Right lobe of liver (tissue), 6 donors: ENCODE data around the gene PAK4. TPM values are rescaled to one million over a fixed set of nuclear protein-coding genes. Genes with fewer than 3 reads are reported as not detected.
"Not testable (repeated sequence)": the region's sequence is repeated elsewhere in the genome, so short reads cannot be mapped to it uniquely, and the experiment has no call there.

Source experiments
- ATAC-seq, 4 donors: fragments of 200-7000 bp; cut with Tn5 transposase; one replicate each; pipeline ENCODE4 v1.9.1; 2020; ENCODE audit warnings: mild to moderate bottlenecking in 4 of 4, moderate library complexity in 4 of 4
- DNase-seq, 3 donors: peaks; one replicate each; pipeline ENCODE4 v3.0.0-alpha.2; 2020
- H3K27ac ChIP-seq, 3 donors: fragments of 200-600 bp; one replicate each; pipeline ENCODE4 v1.8.0; 2022
- H3K27me3 ChIP-seq, 2 donors: fragments of 200-600 bp; one replicate each; pipeline ENCODE4 v1.8.0; 2022
- H3K36me3 ChIP-seq, 4 donors: fragments of 200-600 bp; sonication (generic) in 1 of 4; one replicate each; pipeline versions ENCODE4 v1.5.1 to v1.8.0; 2017 to 2022; ENCODE audit warnings: control low read depth in 1 of 4
- H3K4me1 ChIP-seq, 4 donors: fragments of 200-600 bp; sonication (generic) in 1 of 4; one replicate each; pipeline versions ENCODE4 v1.5.1 to v1.8.0; 2017 to 2022; ENCODE audit warnings: control low read depth in 1 of 4
- H3K4me3 ChIP-seq, 3 donors: fragments of 200-600 bp; one replicate each; pipeline ENCODE4 v1.8.0; 2022
- H3K9me3 ChIP-seq, 4 donors: fragments of 200-600 bp; sonication (generic) in 1 of 4; one replicate each; pipeline versions ENCODE4 v1.5.1 to v1.8.0; 2017 to 2022; ENCODE audit warnings: control low read depth in 1 of 4
- CTCF ChIP-seq, 4 donors: fragments of 200-600 bp in 3 of 4; fragments of 450-650 bp in 1 of 4; IDR thresholded peaks; one replicate each; pipeline versions ENCODE4 v1.5.1 to v1.8.0; 2016 to 2022; ENCODE audit warnings: antibody characterized with exemption in 4 of 4, mild to moderate bottlenecking in 2 of 4
- POLR2A ChIP-seq: fragments of 450-650 bp; IDR thresholded peaks from one replicate; pipeline ENCODE4 v1.6.1; 2017; ENCODE audit warnings: antibody characterized with exemption, mild to moderate bottlenecking
- WGBS: methylation state at CpG from one replicate; pipeline ENCODE4 v1.1.6; 2018; ENCODE audit warnings: low coverage, low lambda C conversion rate; ENCODE audit not compliant: insufficient coverage; ENCODE audit errors: missing lambda C conversion rate; 5-methylcytosine and 5-hydroxymethylcytosine counted together
- intact Hi-C, 2 donors: fragments of 100-400 bp; cut with DNase I; formaldehyde crosslinking; loops; one replicate each; pipeline versions ENCODE4 v1.11.2 to v1.14.1; 2022
- total RNA-seq, 6 experiments: library from RNA; depleted of rRNA in 2 of 6; stranded (reverse); fragments of >200 nt in 2 of 6; fragmentation: NEBNext Ultra II Directional in 3 of 6; extraction: Animal tissue kit (Norgen Biotek cat#: 25700) in 3 of 6; gene quantifications; one replicate each; pipeline versions ENCODE4 v1.1.0 to v1.2.4, GENCODE V29; 2016 to 2023
- donor health status: DM: no; HTN: yes; CAD: no.
- donor health status: DM: no; HTN: no; CAD: no.
- donor health status: DM: no; HTN: no; CAD: no.
- donor health status: DM: no; HTN: yes; CAD: no.
- donor health status: DM: no; HTN: yes; CAD: no.

The PAK4 gene
- total RNA-seq, 6 experiments from 2014 or later: 11.4 to 16.6 (median 14.7) TPM

GRCh38 chr19:39084732-39085080 lies 40.9 kb upstream of the PAK4 start:
- H3K27me3 ChIP-seq: no peaks in the 10 kb centered on the region
- intact Hi-C loops: no loop called here
- no peak for TF ChIP-seq CTCF (IDR thresholded peaks at IDR 0.05)
- no peak for TF ChIP-seq POLR2A

DNA sequence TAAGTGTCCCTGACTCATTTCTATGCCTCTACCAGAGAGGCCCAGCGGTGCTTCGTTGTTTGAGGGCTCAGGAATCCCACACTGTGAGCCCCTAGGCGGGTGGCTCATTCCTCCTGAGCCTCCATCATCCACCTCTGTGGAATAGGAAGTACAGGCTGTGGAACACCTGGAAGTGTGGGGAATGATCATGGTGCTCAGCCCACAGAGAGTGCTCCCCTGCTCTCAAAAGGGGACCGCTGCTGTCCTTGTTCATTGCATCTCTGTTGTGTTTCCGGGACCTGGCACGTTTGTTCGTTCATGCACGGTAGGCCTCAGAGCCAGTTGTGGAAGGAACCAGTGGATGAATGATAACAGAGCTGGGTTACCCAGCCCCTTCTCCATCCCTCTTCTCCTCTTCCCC lies 40.2 kb upstream of the PAK4 start:
- intact Hi-C loops: no loop called here
- H3K27me3 ChIP-seq: no peaks in the 10 kb centered on the region
- no peaks in the 10 kb centered on the region for H3K36me3 ChIP-seq
- ATAC-seq (no peak), DNase-seq (no peak)
- H3K27ac ChIP-seq: no peak overlapping the region
- no peak overlapping the region for H3K4me3 ChIP-seq
- TF ChIP-seq CTCF (IDR thresholded peaks at IDR 0.05) (no peak), POLR2A (no peak)
- H3K9me3 ChIP-seq: no peaks in the 10 kb centered on the region
- WGBS: 75% methylated on average over 5 of the region's 8 CpGs
- H3K4me1 ChIP-seq: no peaks in the 10 kb centered on the region

More at GRCh38 chr19:39084732-39085080, 40.9 kb upstream of the PAK4 start:
- no peak overlapping the region for H3K27ac ChIP-seq
- H3K36me3 ChIP-seq: no peaks in the 10 kb centered on the region
- H3K4me3 ChIP-seq: no peak overlapping the region
- H3K9me3 ChIP-seq: no peaks in the 10 kb centered on the region
- no peaks in the 10 kb centered on the region for H3K4me1 ChIP-seq
- WGBS: 54% methylated on average over 7 of the region's 7 CpGs
- DNase-seq: no peak
- ATAC-seq: no peak

DNA sequence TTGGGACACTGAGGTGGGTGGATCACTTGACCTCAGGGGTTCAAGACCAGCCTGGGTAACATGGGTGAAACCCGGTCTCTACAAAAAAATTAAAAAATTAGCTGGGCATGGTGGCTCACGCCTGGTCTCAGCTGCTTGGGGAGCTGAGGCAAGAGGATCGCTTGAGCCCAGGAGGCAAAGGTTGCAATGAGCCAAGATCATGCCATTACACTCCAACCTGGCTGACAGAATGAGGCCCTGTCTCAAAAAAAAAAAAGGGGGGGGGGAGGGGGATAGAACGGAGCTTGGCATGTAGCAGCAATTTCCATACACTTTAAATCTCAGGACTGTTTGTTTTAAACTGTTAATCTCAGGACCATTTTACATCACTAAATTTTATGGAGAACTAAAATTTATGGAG lies 39.2 kb upstream of the PAK4 start:
- intact Hi-C loops: no loop called here
- WGBS: 68% methylated on average over 2 of the region's 4 CpGs
- Histone ChIP-seq H3K27ac (no peak overlapping the region), H3K9me3 (no peaks in the 10 kb centered on the region), H3K4me1 (no peaks in the 10 kb centered on the region), H3K4me3 (no peak overlapping the region), H3K27me3 (no peaks in the 10 kb centered on the region), H3K36me3 (no peaks in the 10 kb centered on the region)
- no peak for DNase-seq
- no peak for TF ChIP-seq CTCF (IDR thresholded peaks at IDR 0.05)
- no peak for ATAC-seq

DNA sequence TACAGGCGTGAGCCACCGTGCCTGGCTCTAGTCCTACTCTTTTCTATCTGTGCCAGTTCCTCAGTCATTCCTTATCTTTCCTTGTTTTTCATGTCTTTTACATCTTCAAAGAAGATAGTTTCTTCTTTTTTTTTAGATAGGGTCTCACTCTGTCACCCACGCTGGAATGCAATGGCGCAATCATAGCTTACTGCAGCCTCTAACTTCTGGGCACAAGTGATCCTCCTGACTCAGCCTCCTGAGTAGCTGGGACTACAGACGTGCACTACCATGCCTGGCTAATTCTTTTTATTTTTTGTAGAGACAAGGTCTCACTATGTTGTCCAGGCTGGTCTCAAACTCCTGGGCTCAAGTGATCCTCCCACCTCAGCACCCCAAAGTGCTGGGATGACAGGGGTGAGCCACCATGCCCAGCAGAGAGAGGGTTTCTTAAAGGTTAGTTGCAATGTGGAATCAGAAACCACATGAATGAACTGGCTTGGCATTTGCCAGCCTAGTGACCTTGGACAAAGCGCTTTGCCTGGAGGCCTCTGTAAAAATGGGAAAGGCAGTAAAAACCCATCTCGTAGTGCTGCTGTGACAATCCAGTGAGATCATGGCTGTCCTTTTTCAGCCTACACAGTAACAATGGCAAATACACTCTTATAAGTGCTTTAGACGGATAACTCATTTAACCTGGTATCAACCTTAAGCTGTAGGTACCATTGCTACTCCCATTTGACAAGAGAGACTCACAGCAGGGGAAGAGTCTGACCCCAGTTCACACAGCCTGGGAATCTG lies 37.5 kb upstream of the PAK4 start:
- H3K4me1 ChIP-seq: no peaks in the 10 kb centered on the region
- 70% methylated on average over 8 of the region's 8 CpGs for WGBS
- DNase-seq: no peak
- intact Hi-C loops: no loop called here
- no peak overlapping the region for H3K27ac ChIP-seq
- no peaks in the 10 kb centered on the region for H3K9me3 ChIP-seq
- TF ChIP-seq CTCF (IDR thresholded peaks at IDR 0.05) (no peak), POLR2A (no peak)
- H3K36me3 ChIP-seq: no peaks in the 10 kb centered on the region
- H3K4me3 ChIP-seq: no peak overlapping the region
- H3K27me3 ChIP-seq: no peaks in the 10 kb centered on the region
- no peak for ATAC-seq

DNA sequence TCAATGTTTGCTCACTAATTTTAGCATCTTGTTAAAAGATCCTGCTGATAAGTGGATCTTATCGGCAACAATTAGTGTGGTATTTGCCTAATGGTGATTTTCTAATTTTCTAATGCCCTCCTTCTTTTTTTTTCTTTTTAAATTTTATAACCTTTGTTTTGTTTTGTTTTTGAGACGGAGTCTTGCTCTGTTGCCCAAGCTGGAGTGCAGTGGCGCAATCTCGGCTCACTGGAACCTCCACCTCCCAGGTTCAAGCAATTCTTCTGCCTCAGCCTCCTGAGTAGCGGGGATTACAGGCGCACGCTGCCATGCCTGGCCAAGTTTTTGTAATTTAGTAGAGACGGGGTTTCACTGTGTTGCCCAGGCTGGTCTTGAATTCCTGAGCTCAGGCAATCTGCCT lies 35.6 kb upstream of the PAK4 start:
- intact Hi-C loops, DNase-seq, H3K4me3 ChIP-seq, H3K36me3 ChIP-seq, H3K27me3 ChIP-seq, H3K4me1 ChIP-seq, H3K9me3 ChIP-seq, H3K27ac ChIP-seq, ATAC-seq: not testable (repeated sequence)
- WGBS: 66% methylated on average over 8 of the region's 8 CpGs
